Gastroesophageal sphincter (tissue), 4 donors: ENCODE measurements around the gene DRGX. TPM values are rescaled to one million over a fixed set of nuclear protein-coding genes. Genes with fewer than 3 reads are reported as not detected.

Experiments
- ATAC-seq: fragments of 150-250 bp; one replicate; pipeline ENCODE4 v1.9.1; 2016; ENCODE audit warnings: mild to moderate bottlenecking, moderate library complexity
- H3K27ac ChIP-seq, 4 donors: fragments of 200-600 bp; sonication (generic) in 3 of 4; 1 replicate in 3 of 4; 2 replicates in 1 of 4; pipeline ENCODE4 v1.5.1; 2016 to 2019
- H3K27me3 ChIP-seq: fragments of 200-600 bp; sonication (generic); one replicate; pipeline ENCODE4 v1.5.1; 2019
- H3K36me3 ChIP-seq, 2 donors: fragments of 200-600 bp; sonication (generic); one replicate each; pipeline ENCODE4 v1.5.1; 2019; ENCODE audit warnings: control low read depth in 1 of 2
- H3K4me1 ChIP-seq, 3 donors: fragments of 200-600 bp; sonication (generic); 1 replicate in 2 of 3; 2 replicates in 1 of 3; pipeline ENCODE4 v1.5.1; 2016 to 2019; ENCODE audit warnings: control low read depth in 2 of 3
- H3K4me3 ChIP-seq, 2 donors: fragments of 200-600 bp; sonication (generic); one replicate each; pipeline ENCODE4 v1.5.1; 2019; ENCODE audit warnings: mild to moderate bottlenecking in 1 of 2, moderate library complexity in 1 of 2
- H3K9me3 ChIP-seq, 3 donors: fragments of 200-600 bp; sonication (generic); one replicate each; pipeline ENCODE4 v1.5.1; 2017 to 2019; ENCODE audit warnings: control low read depth in 2 of 3
- CTCF ChIP-seq, 4 experiments: fragments of 200-600 bp in 2 of 4; fragments of 450-650 bp in 2 of 4; sonication (generic) in 1 of 4; IDR thresholded peaks; one replicate each; pipeline ENCODE4 v1.5.1; 2017 to 2019; ENCODE audit warnings: antibody characterized with exemption in 4 of 4, mild to moderate bottlenecking in 2 of 4, moderate library complexity in 2 of 4
- EP300 ChIP-seq: sonication (generic); formaldehyde crosslinking; IDR thresholded peaks from one replicate; pipeline ENCODE4 v1.6.1; 2017; ENCODE audit warnings: antibody characterized with exemption, mild to moderate bottlenecking
- POLR2A ChIP-seq, 2 donors: fragments of 450-650 bp; IDR thresholded peaks; one replicate each; pipeline ENCODE4 v1.6.1; 2017; ENCODE audit warnings: antibody characterized with exemption in 2 of 2, mild to moderate bottlenecking in 2 of 2, moderate library complexity in 1 of 2
- POLR2AphosphoS5 ChIP-seq: sonication (generic); formaldehyde crosslinking; IDR thresholded peaks from one replicate; pipeline ENCODE4 v1.6.1; 2017; ENCODE audit warnings: antibody characterized with exemption
- WGBS, 2 donors: methylation state at CpG; one replicate each; pipeline ENCODE4 v1.1.5; 2018; ENCODE audit warnings: low coverage in 1 of 2; 5-methylcytosine and 5-hydroxymethylcytosine counted together
- total RNA-seq, 4 donors: library from RNA; depleted of rRNA; stranded (reverse); fragments of >200 nt; gene quantifications; one replicate each; pipeline ENCODE4 v1.1.0, GENCODE V29; 2016

Gene DRGX
- total RNA-seq, 4 donors from 2014 or later: not detected

DNA sequence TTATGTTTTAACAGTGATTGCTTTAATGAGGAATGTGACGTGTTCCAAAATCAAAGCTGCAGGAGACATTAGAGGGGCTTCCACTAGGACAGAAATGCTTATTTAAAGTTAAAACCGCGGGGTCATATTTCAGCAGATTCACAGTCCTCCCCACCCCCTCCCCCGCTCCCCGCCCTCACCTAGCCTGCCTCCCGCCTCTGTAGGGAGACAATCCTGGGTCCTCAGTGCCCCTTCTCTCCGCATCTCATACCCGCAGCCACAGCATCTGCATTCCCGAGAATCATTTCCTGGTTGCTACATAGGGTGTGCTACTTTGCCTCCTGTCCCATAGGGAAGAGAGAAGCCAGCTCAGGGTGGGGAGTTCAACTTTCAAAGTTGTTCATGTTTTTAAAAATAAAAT, 3.1 kb upstream of the DRGX start:
- Histone ChIP-seq H3K9me3 (no peaks in the 10 kb centered on the region), H3K4me3 (no peak overlapping the region), H3K27ac (no peak overlapping the region), H3K27me3 (peaks cover 100% of the 10 kb centered on the region), H3K36me3 (no peaks in the 10 kb centered on the region), H3K4me1 (peaks cover 0 to 38% (median 27%) of the 10 kb centered on the region in 3 donors)
- no peak for ATAC-seq
- TF ChIP-seq CTCF (IDR thresholded peaks at IDR 0.05) (no peak), POLR2A (IDR thresholded peaks at IDR 0.05) (no peak), POLR2AphosphoS5 (no peak), EP300 (no peak)
- 1 to 8% methylated on average over 8 to 9 of the region's 9 CpGs for WGBS, 2 donors

- no peaks in the 10 kb centered on the region for H3K36me3 ChIP-seq
- ATAC-seq: peak; percentile 68
- no peak overlapping the region for H3K27ac ChIP-seq
- H3K4me3 ChIP-seq: peak overlapping the region in 1 of 2 donors; percentile 24
- peaks cover 0 to 38% (median 27%) of the 10 kb centered on the region in 3 donors for H3K4me1 ChIP-seq
- 0 to 9% methylated on average over 8 to 14 of the region's 72 CpGs for WGBS, 2 donors
- no peak for TF ChIP-seq POLR2AphosphoS5
- no peak for TF ChIP-seq CTCF (IDR thresholded peaks at IDR 0.05)
- TF ChIP-seq POLR2A (IDR thresholded peaks at IDR 0.05): no peak
- no peak for TF ChIP-seq EP300
- H3K9me3 ChIP-seq: no peaks in the 10 kb centered on the region
- peaks cover 100% of the 10 kb centered on the region for H3K27me3 ChIP-seq
These were observed 2.3 kb upstream of the DRGX start for GRCh38 chr10:49398000-49398861.

GRCh38 chr10:49397036-49397999, 1.4 kb upstream of the DRGX start:
- Histone ChIP-seq H3K36me3 (no peaks in the 10 kb centered on the region), H3K27me3 (peaks cover 100% of the 10 kb centered on the region), H3K9me3 (no peaks in the 10 kb centered on the region), H3K4me3 (no peak overlapping the region), H3K27ac (no peak overlapping the region), H3K4me1 (peaks cover 0 to 38% (median 27%) of the 10 kb centered on the region in 3 donors)
- 0 to 25% methylated on average over 1 to 7 of the region's 61 CpGs for WGBS, 2 donors
- ATAC-seq: no peak
- TF ChIP-seq POLR2AphosphoS5: no peak
- TF ChIP-seq CTCF (IDR thresholded peaks at IDR 0.05): no peak
- no peak for TF ChIP-seq POLR2A (IDR thresholded peaks at IDR 0.05)
- TF ChIP-seq EP300: no peak

GRCh38 chr10:49396666-49396999, 744 bp upstream of the DRGX start:
- Histone ChIP-seq H3K36me3 (no peaks in the 10 kb centered on the region), H3K27ac (no peak overlapping the region), H3K4me3 (no peak overlapping the region), H3K4me1 (peaks cover 0 to 38% (median 27%) of the 10 kb centered on the region in 3 donors), H3K9me3 (no peaks in the 10 kb centered on the region), H3K27me3 (peaks cover 100% of the 10 kb centered on the region)
- 10 to 22% methylated on average over 7 to 8 of the region's 8 CpGs for WGBS, 2 donors
- TF ChIP-seq EP300: no peak
- TF ChIP-seq POLR2AphosphoS5: no peak
- no peak for TF ChIP-seq CTCF (IDR thresholded peaks at IDR 0.05)
- no peak for ATAC-seq
